WI38 (cell line): ENCODE measurements around the gene TMEM86B.

Experiments
- H3K4me3 ChIP-seq: 2 replicates; pipeline ENCODE4 v1.5.1; 2011; ENCODE audit warnings: low read depth, mild to moderate bottlenecking, control low read depth, low read length
- CTCF ChIP-seq: IDR thresholded peaks from 2 replicates; pipeline ENCODE4 v1.5.1; 2012; ENCODE audit warnings: low read depth, mild to moderate bottlenecking, control low read depth, low read length

The TMEM86B gene

GRCh38 chr19:55262359-55262758, 33.8 kb upstream of the TMEM86B start:
- no peak overlapping the region for H3K4me3 ChIP-seq
- TF ChIP-seq CTCF, result no peak

- TF ChIP-seq CTCF, result no peak
- no peak overlapping the region for H3K4me3 ChIP-seq
Measured at GRCh38 chr19:55261671-55262126, 33.1 kb upstream of the TMEM86B start.

- no peak for TF ChIP-seq CTCF
Measured at GRCh38 chr19:55259540-55260210, 31.1 kb upstream of the TMEM86B start.

DNA sequence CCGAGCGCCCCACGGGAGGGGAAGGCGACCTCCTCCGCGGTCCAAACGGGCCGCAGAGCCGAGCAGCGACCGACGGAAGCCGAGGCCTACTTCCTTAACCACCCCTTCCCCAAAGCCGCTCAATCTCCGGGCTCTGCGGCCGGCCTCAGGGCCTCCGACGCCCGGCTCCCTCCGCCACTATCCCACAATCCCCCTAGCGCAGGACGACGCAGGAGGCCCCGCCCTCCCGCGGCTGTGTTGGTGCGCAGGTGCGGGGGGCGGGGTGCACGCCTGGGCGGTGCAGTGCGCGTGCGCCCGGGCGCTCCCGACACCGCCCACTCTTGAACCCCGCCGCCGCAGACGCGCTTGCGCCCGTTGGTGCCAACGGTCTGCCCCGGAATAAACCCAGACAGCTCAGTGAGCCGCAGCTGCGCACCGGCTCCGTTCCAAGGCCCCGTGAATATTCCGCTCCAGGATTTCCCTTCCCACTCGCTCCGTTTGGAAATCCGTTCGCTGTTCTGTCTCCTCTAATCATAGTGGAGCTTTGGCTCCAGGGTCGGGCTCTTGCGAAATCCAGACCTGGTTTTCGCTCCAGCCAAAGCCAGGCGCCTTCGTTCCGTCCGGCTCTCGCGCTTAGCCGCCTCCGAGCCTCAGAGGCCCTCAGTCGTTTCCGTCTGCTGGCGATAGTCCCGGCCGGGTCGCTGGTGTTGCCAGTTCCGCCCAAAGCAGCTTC, 30.4 kb upstream of the TMEM86B start, which contains the start of gene PPP6R1:
Gene PPP6R1, minus strand, starts transcription at position 190 of the 712 bp plus-strand sequence. CDS start 11,914 bp downstream, outside the sequence.
- TF ChIP-seq CTCF, result no peak
- H3K4me3 ChIP-seq, result peak within 1 kb of the TSS; percentile 74

More at GRCh38 chr19:55259540-55260210, 31.1 kb upstream of the TMEM86B start:
- H3K4me3 ChIP-seq, result peak overlapping the region; percentile 50

GRCh38 chr19:55258476-55258827, 29.9 kb upstream of the TMEM86B start:
- TF ChIP-seq CTCF, result no peak
- peak overlapping the region; percentile 74 for H3K4me3 ChIP-seq

DNA sequence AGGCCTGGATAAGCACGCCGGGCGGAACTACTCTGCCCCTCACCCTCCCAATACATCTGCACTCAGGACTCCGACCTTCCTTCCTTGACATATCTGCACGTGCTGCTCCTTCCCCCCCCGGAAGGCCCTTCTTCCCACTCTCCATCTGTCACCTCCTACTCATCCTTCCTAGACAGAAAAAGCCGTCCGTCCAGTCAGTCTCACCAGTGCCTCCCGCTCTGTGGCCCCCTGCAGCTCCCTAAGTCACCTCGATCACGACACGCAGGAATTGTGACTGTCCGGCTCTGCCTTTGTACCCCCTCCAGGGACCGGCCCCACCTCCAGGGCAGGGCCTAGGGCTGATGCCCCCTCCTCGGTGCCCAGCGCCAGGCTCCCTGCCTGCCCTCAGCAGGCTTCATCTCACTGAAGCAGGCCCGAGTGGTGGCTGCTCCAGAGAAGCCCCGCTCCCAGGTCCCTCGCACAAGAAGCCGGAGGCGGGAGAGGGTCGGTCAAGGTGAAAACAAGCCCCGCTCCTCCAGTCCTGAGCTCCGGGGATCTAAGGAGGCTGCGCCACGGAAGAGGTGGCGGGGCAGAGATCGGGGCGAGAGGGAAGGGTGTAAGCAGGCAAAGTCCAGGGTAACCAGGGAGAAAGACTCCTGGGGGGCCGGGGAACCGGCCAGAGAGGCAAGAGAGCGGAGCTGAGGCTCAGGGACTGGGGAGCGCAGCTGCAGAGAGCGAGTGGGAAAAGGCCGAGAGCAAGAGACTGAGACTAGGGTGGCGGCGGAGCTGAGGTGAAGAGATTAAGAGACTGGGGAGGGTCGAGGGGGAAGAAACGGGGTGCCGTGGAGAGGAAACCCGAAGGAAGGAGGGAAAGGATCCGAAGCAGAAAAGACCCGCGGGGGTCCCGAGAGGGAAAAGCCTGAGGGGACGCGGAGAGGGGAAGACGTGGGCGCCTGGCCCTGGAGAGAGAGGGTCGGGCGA, 29.2 kb upstream of the TMEM86B start:
- TF ChIP-seq CTCF, result no peak
- peak overlapping the region; percentile 74 for H3K4me3 ChIP-seq
